ENCODE measurements around the gene CRB1.

Gene CRB1

GRCh38 chr1:197269053-197269452 lies 1.0 kb downstream of the CRB1 start:
- FAIRE-seq = peak; percentile 97
- no peak for DNase-seq (ENCODE audit: insufficient read length, low spot score)
- no peak for TF ChIP-seq CTCF (IDR thresholded peaks at IDR 0.05; ENCODE audit: insufficient read depth, missing control alignments)

GRCh38 chr1:197272791-197273190 lies 4.7 kb downstream of the CRB1 start:
- FAIRE-seq (peak; percentile 56), DNase-seq (ENCODE audit: insufficient read length, low spot score) (no peak)
- no peak for TF ChIP-seq CTCF (IDR thresholded peaks at IDR 0.05; ENCODE audit: insufficient read depth, missing control alignments)

- TF ChIP-seq CTCF (IDR thresholded peaks at IDR 0.05; ENCODE audit: insufficient read depth, missing control alignments) = no peak
Measured at GRCh38 chr1:197277166-197277565, 9.1 kb downstream of the CRB1 start.

GRCh38 chr1:197284325-197284724 lies 16.3 kb downstream of the CRB1 start:
- FAIRE-seq (no peak), DNase-seq (ENCODE audit: insufficient read length, low spot score) (no peak)
- no peak for TF ChIP-seq CTCF (IDR thresholded peaks at IDR 0.05; ENCODE audit: insufficient read depth, missing control alignments)

More at GRCh38 chr1:197277166-197277565, 9.1 kb downstream of the CRB1 start:
- DNase-seq (ENCODE audit: insufficient read length, low spot score) = no peak
- FAIRE-seq = peak; percentile 44

GRCh38 chr1:197284966-197285365 lies 16.9 kb downstream of the CRB1 start:
- TF ChIP-seq CTCF (IDR thresholded peaks at IDR 0.05; ENCODE audit: insufficient read depth, missing control alignments) = no peak
- DNase-seq (ENCODE audit: insufficient read length, low spot score) (no peak), FAIRE-seq (no peak)

- FAIRE-seq = peak; percentile 32
- no peak for TF ChIP-seq CTCF (IDR thresholded peaks at IDR 0.05; ENCODE audit: insufficient read depth, missing control alignments)
- no peak for DNase-seq (ENCODE audit: insufficient read length, low spot score)
Measured at GRCh38 chr1:197285526-197286205, 17.6 kb downstream of the CRB1 start.

GRCh38 chr1:197286634-197287033 lies 18.6 kb downstream of the CRB1 start:
- FAIRE-seq = peak; percentile 78
- TF ChIP-seq CTCF (IDR thresholded peaks at IDR 0.05; ENCODE audit: insufficient read depth, missing control alignments) = no peak

More at GRCh38 chr1:197286634-197287033, 18.6 kb downstream of the CRB1 start:
- no peak for DNase-seq (ENCODE audit: insufficient read length, low spot score)

Data from D721Med (cell line).